Measurements from ENCODE around the gene ELP4. TPM values are rescaled to one million over a fixed set of nuclear protein-coding genes. Genes with fewer than 3 reads are reported as not detected.

Gene ELP4
- total RNA-seq, 1 donor from 2014 or later: 23.4 TPM

DNA sequence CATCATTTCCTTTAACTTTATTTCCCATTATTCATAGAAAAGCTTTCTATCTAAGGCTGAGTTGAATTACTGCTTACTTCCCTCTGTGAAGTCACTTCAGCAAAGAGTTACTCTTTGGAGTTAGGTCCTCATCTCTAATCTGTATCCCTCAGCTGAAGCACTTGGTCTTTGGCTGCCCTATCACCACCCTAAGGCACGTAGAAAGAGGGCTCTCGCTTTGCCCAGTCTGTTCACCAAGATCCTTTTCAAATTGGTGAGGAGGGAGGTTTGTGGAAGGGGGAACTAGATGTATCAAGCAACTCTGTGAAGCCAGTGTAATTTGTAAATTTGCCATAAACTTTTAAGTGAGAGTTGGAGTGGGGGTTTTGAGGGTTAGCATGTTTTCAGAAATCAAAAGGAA, 258.1 kb downstream of the ELP4 start:
- Mint-ChIP-seq H3K9me3 (ENCODE audit: low read depth) (no peaks in the 10 kb centered on the region), H3K27me3 (no peaks in the 10 kb centered on the region), H3K27ac (no peak overlapping the region), H3K36me3 (ENCODE audit: insufficient read depth) (no peaks in the 10 kb centered on the region), H3K4me3 (ENCODE audit: low read depth) (no peak overlapping the region), H3K4me1 (ENCODE audit: low read depth) (no peaks in the 10 kb centered on the region)
- TF ChIP-seq, protein P1, sequence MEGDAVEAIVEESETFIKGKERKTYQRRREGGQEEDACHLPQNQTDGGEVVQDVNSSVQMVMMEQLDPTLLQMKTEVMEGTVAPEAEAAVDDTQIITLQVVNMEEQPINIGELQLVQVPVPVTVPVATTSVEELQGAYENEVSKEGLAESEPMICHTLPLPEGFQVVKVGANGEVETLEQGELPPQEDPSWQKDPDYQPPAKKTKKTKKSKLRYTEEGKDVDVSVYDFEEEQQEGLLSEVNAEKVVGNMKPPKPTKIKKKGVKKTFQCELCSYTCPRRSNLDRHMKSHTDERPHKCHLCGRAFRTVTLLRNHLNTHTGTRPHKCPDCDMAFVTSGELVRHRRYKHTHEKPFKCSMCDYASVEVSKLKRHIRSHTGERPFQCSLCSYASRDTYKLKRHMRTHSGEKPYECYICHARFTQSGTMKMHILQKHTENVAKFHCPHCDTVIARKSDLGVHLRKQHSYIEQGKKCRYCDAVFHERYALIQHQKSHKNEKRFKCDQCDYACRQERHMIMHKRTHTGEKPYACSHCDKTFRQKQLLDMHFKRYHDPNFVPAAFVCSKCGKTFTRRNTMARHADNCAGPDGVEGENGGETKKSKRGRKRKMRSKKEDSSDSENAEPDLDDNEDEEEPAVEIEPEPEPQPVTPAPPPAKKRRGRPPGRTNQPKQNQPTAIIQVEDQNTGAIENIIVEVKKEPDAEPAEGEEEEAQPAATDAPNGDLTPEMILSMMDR (IDR thresholded peaks at IDR 0.05; ENCODE audit: unreplicated experiment): no peak
- DNase-seq (ENCODE audit: low spot score, unreplicated experiment): no peak

DNA sequence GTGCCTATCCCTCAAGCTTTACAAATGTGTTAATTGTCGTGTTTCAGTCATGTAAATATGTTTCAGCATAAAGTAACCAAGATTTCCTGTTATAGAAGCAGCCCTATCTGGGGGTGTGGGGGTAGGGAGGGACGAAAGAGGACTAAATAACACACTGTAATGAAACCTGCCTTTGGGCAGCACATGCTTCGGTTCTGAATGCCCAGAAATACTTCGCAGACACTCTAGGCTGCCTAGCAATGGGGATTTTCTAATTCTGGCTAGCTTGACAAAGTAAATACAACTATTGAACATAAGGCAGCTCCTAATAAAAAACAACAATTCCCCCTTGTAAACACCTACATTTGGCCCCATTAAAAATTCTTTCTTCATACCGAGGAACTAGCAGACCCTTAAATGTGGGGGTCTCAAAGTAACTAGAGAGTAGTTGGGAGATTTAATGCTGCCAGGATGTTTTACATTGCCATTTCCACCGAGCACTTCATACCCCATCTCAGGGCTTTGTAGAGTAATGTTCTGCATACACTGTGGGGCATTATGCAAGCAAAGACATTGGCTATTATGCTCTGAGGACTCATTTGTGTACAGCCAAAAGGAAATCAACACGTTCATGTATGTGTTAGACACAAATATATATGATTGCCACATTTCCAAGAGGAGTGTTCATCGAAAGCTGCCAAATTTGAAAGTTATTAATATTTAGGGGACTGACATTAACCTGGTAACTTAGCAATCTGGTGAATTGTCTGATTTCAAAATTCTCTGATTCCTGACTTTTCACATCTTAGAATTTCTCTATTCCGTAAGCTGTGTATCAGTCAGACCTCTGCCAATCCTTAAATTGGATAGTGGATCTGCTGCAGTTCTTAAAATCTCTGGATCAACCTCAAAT, 259.4 kb downstream of the ELP4 start:
- H3K9me3 Mint-ChIP-seq (ENCODE audit: low read depth): no peaks in the 10 kb centered on the region

DNA sequence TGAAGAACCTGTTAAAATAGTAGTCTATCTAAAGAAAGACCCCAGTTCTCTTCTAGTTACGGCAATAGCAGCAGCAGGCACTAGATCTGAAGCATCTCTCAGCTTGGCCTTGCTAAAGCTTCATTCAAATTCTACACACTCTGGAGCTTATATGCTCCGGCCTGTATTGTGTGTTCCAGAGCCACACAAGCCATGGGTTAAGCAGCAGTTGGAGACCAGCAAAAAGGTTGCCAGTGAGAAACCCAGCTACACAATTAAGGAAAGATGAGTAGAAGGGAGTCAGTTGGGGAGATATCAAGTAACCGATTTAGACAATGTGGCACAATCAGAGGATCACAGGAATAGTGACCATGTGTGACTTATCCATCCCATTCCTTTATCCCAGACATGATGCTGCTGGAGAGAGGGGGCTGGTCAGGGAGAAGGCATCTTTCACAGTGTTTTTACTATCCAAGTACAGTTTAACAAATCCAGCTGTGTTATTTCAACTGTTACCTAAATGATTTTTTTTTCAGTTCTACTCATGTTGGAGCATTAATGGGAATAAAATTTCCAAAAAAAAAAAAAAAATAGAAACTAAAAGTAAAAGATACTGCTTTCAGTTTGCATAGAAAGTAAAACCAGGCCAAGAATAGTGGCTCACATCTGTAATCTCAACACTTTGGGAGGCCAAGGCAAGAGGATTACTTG, 260.6 kb downstream of the ELP4 start:
- no peaks in the 10 kb centered on the region for H3K27me3 Mint-ChIP-seq
- H3K4me3 Mint-ChIP-seq (ENCODE audit: low read depth): no peak overlapping the region
- H3K9me3 Mint-ChIP-seq (ENCODE audit: low read depth): no peaks in the 10 kb centered on the region
- no peaks in the 10 kb centered on the region for H3K4me1 Mint-ChIP-seq (ENCODE audit: low read depth)
- H3K36me3 Mint-ChIP-seq (ENCODE audit: insufficient read depth): no peaks in the 10 kb centered on the region
- TF ChIP-seq, protein P1 (IDR thresholded peaks at IDR 0.05; ENCODE audit: unreplicated experiment): no peak
- no peak overlapping the region for H3K27ac Mint-ChIP-seq
- DNase-seq (ENCODE audit: low spot score, unreplicated experiment): no peak

More for the DNA sequence above, 259.4 kb downstream of the ELP4 start:
- TF ChIP-seq, protein P1 (IDR thresholded peaks at IDR 0.05; ENCODE audit: unreplicated experiment): no peak
- H3K27ac Mint-ChIP-seq: no peak overlapping the region
- no peak overlapping the region for H3K4me3 Mint-ChIP-seq (ENCODE audit: low read depth)
- H3K4me1 Mint-ChIP-seq (ENCODE audit: low read depth): no peaks in the 10 kb centered on the region
- no peaks in the 10 kb centered on the region for H3K36me3 Mint-ChIP-seq (ENCODE audit: insufficient read depth)
- DNase-seq (ENCODE audit: low spot score, unreplicated experiment): no peak
- H3K27me3 Mint-ChIP-seq: no peaks in the 10 kb centered on the region

DNA sequence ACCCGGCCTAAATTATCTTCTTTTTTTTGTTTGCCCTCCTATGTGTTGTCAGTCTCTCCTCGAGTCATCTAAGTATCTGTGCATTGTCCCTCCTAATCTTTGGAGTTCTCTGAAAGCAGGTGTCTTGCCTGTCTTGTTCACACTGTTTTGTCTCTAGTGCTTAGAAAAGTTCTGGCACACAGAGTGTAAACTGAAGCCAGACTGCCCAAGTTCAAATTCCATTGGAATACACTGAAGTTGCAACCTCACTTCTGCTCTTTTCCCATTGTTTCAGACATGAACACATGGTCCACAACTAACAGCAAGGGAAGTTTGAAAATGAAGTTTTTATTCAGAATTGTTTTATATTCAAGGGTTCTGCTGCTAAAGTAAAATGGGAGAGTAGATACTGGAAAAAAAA, 262.8 kb downstream of the ELP4 start:
- no peak overlapping the region for H3K27ac Mint-ChIP-seq
- H3K4me3 Mint-ChIP-seq (ENCODE audit: low read depth): no peak overlapping the region
- DNase-seq (ENCODE audit: low spot score, unreplicated experiment): no peak
- H3K27me3 Mint-ChIP-seq: no peaks in the 10 kb centered on the region
- peaks cover under 1% of the 10 kb centered on the region for H3K36me3 Mint-ChIP-seq (ENCODE audit: insufficient read depth)
- no peaks in the 10 kb centered on the region for H3K4me1 Mint-ChIP-seq (ENCODE audit: low read depth)
- peaks cover under 1% of the 10 kb centered on the region for H3K9me3 Mint-ChIP-seq (ENCODE audit: low read depth)
- TF ChIP-seq, protein P1 (IDR thresholded peaks at IDR 0.05; ENCODE audit: unreplicated experiment): no peak

DNA sequence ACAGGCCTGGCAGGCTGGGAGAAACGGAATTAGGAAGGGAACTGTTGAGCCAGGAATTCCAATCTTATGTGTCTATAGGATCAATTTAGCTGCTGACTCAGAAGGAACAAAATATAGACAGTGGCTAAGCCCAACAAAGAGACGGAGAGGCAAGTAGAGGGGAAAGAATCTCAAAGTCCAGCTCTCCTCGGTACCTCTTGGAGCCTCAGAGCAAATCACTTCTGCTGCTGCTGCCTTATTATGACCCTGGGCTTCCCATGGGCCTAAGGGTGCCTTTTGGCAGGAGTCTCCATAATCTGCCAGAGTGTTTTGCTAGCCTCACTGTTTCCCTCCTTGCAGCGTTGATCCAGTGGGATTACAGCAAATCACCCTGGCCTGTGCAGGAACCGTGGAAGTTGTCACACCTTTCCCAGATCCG, 269.8 kb downstream of the ELP4 start:
- no peak for DNase-seq (ENCODE audit: low spot score, unreplicated experiment)
- Mint-ChIP-seq H3K27me3 (no peaks in the 10 kb centered on the region), H3K4me3 (ENCODE audit: low read depth) (no peak overlapping the region), H3K4me1 (ENCODE audit: low read depth) (no peaks in the 10 kb centered on the region), H3K27ac (no peak overlapping the region), H3K36me3 (ENCODE audit: insufficient read depth) (peaks cover 2% of the 10 kb centered on the region), H3K9me3 (ENCODE audit: low read depth) (peaks cover 3% of the 10 kb centered on the region)
- TF ChIP-seq, protein P1 (IDR thresholded peaks at IDR 0.05; ENCODE audit: unreplicated experiment): no peak

All from progenitor cell of endocrine pancreas (in vitro differentiated cells).